Esophagus muscularis mucosa (tissue), 4 donors: ENCODE data around the gene ACY1. TPM values are rescaled to one million over a fixed set of nuclear protein-coding genes. Genes with fewer than 3 reads are reported as not detected.

Experiments
- DNase-seq: peaks from one replicate; pipeline ENCODE4 v3.0.0-alpha.2; 2017; ENCODE audit errors: extremely low spot score
- H3K27ac ChIP-seq, 4 donors: fragments of 200-600 bp; sonication (generic); replicated peaks in 1 of 4; 1 replicate in 3 of 4; 2 replicates in 1 of 4; pipeline ENCODE4 v1.5.1; 2016 to 2019; ENCODE audit warnings: mild to moderate bottlenecking in 1 of 4
- H3K27me3 ChIP-seq, 4 donors: fragments of 200-600 bp; sonication (generic); one replicate each; pipeline versions ENCODE4 v1.5.1 to v1.6.0; 2016 to 2019
- H3K36me3 ChIP-seq, 4 donors: fragments of 200-600 bp; sonication (generic); one replicate each; pipeline ENCODE4 v1.5.1; 2016 to 2019
- H3K4me1 ChIP-seq, 4 donors: fragments of 200-600 bp; sonication (generic); one replicate each; pipeline ENCODE4 v1.5.1; 2016 to 2019
- H3K4me3 ChIP-seq, 4 donors: fragments of 200-600 bp; sonication (generic); 1 replicate in 2 of 4; 2 replicates in 2 of 4; pipeline ENCODE4 v1.5.1; 2016 to 2019; ENCODE audit warnings: mild to moderate bottlenecking in 4 of 4, moderate library complexity in 1 of 4
- H3K9me3 ChIP-seq, 4 donors: fragments of 200-600 bp; sonication (generic); 1 replicate in 3 of 4; 2 replicates in 1 of 4; pipeline ENCODE4 v1.5.1; 2016 to 2019
- EP300 ChIP-seq: sonication (generic); formaldehyde crosslinking; IDR thresholded peaks from one replicate; pipeline ENCODE4 v1.6.1; 2017; ENCODE audit warnings: antibody characterized with exemption
- POLR2A ChIP-seq: fragments of 450-650 bp; IDR thresholded peaks from one replicate; pipeline ENCODE4 v1.6.1; 2017; ENCODE audit warnings: antibody characterized with exemption, moderate library complexity, mild to moderate bottlenecking, low read depth
- POLR2AphosphoS5 ChIP-seq, 2 donors: sonication (generic); formaldehyde crosslinking; IDR thresholded peaks; one replicate each; pipeline ENCODE4 v1.6.1; 2017; ENCODE audit warnings: antibody characterized with exemption in 2 of 2
- WGBS: methylation state at CpG from one replicate; pipeline ENCODE4 v1.1.5; 2018; 5-methylcytosine and 5-hydroxymethylcytosine counted together
- intact Hi-C: fragments of 100-400 bp; cut with DNase I; formaldehyde crosslinking; loops from one replicate; pipeline ENCODE4 v1.15.1; 2023
- total RNA-seq, 4 donors: library from RNA; depleted of rRNA; stranded (reverse); fragments of >200 nt; gene quantifications; one replicate each; pipeline versions ENCODE4 v1.1.0 to v1.2.1, GENCODE V29; 2016
- TF ChIP-seq, protein P1 (sequence below), 3 experiments: fragments of 200-600 bp in 2 of 3; fragments of 450-650 bp in 1 of 3; sonication (generic) in 2 of 3; IDR thresholded peaks; one replicate each; pipeline ENCODE4 v1.5.1; 2017 to 2019; ENCODE audit warnings: antibody characterized with exemption in 3 of 3, mild to moderate bottlenecking in 2 of 3, moderate library complexity in 1 of 3

Gene ACY1
- total RNA-seq, 4 donors from 2014 or later: 10.0 to 19.2 (median 15.8) TPM

DNA sequence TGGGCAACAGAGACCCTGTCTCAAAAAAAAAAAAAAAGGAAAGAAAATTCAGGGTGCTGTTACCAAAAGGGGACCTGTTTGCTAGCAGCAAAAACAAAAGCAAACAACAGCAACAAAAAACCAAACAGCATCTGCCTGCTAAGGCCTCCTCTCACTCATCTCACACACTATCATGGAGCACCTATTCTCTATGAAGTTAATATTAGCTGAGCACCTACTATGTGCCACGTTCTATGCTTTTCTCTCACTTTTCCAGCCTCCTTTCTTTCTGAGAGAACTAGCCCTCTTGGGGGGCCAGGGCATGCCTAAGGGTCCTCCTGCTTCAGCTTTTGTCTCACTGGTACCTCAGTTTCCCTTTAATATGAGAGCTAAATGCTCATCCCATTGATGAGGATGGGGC is 28.6 kb upstream of the ACY1 start:
- H3K4me3 ChIP-seq: no peak overlapping the region
- peaks cover 10 to 22% (median 20%) of the 10 kb centered on the region in 4 donors for H3K4me1 ChIP-seq
- TF ChIP-seq EP300 (no peak), POLR2A (no peak), POLR2AphosphoS5 (IDR thresholded peaks at IDR 0.05) (no peak)
- TF ChIP-seq, protein P1, sequence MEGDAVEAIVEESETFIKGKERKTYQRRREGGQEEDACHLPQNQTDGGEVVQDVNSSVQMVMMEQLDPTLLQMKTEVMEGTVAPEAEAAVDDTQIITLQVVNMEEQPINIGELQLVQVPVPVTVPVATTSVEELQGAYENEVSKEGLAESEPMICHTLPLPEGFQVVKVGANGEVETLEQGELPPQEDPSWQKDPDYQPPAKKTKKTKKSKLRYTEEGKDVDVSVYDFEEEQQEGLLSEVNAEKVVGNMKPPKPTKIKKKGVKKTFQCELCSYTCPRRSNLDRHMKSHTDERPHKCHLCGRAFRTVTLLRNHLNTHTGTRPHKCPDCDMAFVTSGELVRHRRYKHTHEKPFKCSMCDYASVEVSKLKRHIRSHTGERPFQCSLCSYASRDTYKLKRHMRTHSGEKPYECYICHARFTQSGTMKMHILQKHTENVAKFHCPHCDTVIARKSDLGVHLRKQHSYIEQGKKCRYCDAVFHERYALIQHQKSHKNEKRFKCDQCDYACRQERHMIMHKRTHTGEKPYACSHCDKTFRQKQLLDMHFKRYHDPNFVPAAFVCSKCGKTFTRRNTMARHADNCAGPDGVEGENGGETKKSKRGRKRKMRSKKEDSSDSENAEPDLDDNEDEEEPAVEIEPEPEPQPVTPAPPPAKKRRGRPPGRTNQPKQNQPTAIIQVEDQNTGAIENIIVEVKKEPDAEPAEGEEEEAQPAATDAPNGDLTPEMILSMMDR (IDR thresholded peaks at IDR 0.05): no peak
- intact Hi-C loops: no loop called here
- no peaks in the 10 kb centered on the region for H3K27me3 ChIP-seq
- WGBS: 83% methylated on average over 1 of the region's 1 CpG
- no peak for DNase-seq
- no peak overlapping the region for H3K27ac ChIP-seq
- no peaks in the 10 kb centered on the region for H3K9me3 ChIP-seq
- H3K36me3 ChIP-seq: peaks cover 4 to 27% (median 25%) of the 10 kb centered on the region in 4 donors

DNA sequence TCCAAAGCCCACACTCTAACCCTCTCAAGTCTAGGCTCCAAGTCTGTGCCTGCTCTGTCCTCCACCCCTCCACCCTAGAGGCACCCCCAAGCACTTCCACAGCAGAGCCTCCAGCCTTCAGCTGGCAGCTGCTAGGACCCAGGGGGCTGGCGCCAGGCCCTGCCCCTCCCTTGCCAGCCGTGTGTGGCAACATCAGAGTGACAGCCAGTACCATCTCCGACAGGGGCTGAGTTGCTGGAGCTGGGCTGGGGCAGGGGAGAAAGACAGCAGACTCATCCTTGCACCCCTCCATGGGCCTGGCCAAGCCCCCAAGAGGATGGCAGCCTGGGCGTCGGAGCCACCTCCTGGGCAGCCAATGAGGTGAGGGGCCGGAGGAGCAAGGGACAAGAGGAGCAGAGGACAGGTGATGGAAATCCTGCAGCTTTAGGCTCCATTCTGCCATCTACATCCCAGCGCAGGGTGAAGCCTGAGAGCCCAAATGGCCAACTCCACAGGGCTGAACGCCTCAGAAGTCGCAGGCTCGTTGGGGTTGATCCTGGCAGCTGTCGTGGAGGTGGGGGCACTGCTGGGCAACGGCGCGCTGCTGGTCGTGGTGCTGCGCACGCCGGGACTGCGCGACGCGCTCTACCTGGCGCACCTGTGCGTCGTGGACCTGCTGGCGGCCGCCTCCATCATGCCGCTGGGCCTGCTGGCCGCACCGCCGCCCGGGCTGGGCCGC is 28.0 kb upstream of the ACY1 start, which contains the start of gene GPR62:
GPR62 (plus strand) TSS at position 207 of the 718 bp plus-strand sequence; CDS start at position 479, 272 bp downstream.
- Histone ChIP-seq H3K27me3 (no peaks in the 10 kb centered on the region), H3K36me3 (peaks cover 6 to 33% (median 30%) of the 10 kb centered on the region in 4 donors), H3K9me3 (no peaks in the 10 kb centered on the region), H3K4me1 (peaks cover 10 to 22% (median 20%) of the 10 kb centered on the region in 4 donors), H3K27ac (peak within 1 kb of the TSS; percentile 75 to 87 (median 82)), H3K4me3 (peak within 1 kb of the TSS; percentile 58 to 61 (median 58))
- WGBS: 80% methylated on average over 2 of the region's 33 CpGs
- DNase-seq: no peak
- intact Hi-C loops: no loop called here
- TF ChIP-seq POLR2A: no peak
- TF ChIP-seq, protein P1 (IDR thresholded peaks at IDR 0.05): no peak

DNA sequence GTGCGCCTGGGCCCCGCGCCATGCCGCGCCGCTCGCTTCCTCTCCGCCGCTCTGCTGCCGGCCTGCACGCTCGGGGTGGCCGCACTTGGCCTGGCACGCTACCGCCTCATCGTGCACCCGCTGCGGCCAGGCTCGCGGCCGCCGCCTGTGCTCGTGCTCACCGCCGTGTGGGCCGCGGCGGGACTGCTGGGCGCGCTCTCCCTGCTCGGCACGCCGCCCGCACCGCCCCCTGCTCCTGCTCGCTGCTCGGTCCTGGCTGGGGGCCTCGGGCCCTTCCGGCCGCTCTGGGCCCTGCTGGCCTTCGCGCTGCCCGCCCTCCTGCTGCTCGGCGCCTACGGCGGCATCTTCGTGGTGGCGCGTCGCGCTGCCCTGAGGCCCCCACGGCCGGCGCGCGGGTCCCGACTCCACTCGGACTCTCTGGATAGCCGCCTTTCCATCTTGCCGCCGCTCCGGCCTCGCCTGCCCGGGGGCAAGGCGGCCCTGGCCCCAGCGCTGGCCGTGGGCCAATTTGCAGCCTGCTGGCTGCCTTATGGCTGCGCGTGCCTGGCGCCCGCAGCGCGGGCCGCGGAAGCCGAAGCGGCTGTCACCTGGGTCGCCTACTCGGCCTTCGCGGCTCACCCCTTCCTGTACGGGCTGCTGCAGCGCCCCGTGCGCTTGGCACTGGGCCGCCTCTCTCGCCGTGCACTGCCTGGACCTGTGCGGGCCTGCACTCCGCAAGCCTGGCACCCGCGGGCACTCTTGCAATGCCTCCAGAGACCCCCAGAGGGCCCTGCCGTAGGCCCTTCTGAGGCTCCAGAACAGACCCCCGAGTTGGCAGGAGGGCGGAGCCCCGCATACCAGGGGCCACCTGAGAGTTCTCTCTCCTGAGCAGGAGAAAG is 27.2 kb upstream of the ACY1 start:
- Histone ChIP-seq H3K9me3 (no peaks in the 10 kb centered on the region), H3K27me3 (no peaks in the 10 kb centered on the region), H3K4me3 (peak overlapping the region; percentile 58 to 61 (median 58)), H3K36me3 (peaks cover 6 to 41% (median 38%) of the 10 kb centered on the region in 4 donors), H3K4me1 (peaks cover 11 to 22% (median 20%) of the 10 kb centered on the region in 4 donors), H3K27ac (peak overlapping the region; percentile 75 to 87 (median 82))
- TF ChIP-seq POLR2A (no peak), POLR2AphosphoS5 (IDR thresholded peaks at IDR 0.05) (peak in 1 of 2 donors; percentile 13)
- TF ChIP-seq, protein P1 (IDR thresholded peaks at IDR 0.05): peak; percentile 10 to 62 (median 21)
- DNase-seq: no peak
- intact Hi-C loops: no loop called here
- 4% methylated on average over 16 of the region's 97 CpGs for WGBS

DNA sequence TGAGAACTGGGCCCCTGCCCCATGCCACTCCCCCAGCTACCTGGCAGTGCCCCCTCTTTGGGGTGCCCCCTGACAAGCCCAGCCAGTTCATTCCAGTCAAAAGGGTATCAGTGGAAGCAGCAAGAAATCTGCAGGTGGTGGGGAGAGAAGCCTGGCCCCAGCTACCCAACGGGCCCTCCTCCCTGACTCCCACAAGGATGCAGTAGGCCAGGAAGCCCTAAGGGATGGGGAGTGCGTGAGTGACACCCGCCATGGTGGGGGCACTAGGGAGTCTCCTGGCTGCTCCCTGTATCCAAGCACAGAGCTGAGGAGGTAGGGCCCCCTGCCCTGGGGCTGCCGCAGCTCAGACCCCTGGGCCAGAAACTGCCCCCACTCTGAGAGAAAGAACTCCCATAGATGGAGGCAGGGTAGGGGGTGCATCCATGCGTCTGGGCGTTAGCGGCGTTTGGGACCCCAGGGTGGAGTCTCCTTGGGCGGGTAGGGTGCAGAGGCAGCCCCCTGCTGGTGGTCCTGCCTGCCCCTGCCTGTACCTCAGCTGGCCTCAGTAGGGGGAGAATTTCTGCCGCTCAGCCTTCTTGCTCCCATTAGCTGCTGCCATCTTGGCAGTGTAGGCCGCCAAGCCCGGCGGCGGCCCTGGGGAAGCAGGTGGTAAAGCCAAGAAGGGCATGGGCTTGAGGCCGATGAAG is 25.7 kb upstream of the ACY1 start:
- Histone ChIP-seq H3K36me3 (peaks cover 6 to 42% (median 41%) of the 10 kb centered on the region in 4 donors), H3K27me3 (no peaks in the 10 kb centered on the region), H3K4me1 (peaks cover 21 to 29% (median 23%) of the 10 kb centered on the region in 4 donors), H3K4me3 (no peak overlapping the region), H3K27ac (no peak overlapping the region), H3K9me3 (no peaks in the 10 kb centered on the region)
- TF ChIP-seq POLR2AphosphoS5 (IDR thresholded peaks at IDR 0.05): no peak
- TF ChIP-seq, protein P1 (IDR thresholded peaks at IDR 0.05): no peak
- TF ChIP-seq EP300: no peak
- DNase-seq: no peak
- intact Hi-C loops: no loop called here
- WGBS: 87% methylated on average over 13 of the region's 15 CpGs
